Measurements from ENCODE around the gene PPP1R14C. TPM values are rescaled to one million over a fixed set of nuclear protein-coding genes. Genes with fewer than 3 reads are reported as not detected.

The PPP1R14C gene
- total and polyA plus RNA-seq, 7 donors: 5.9 to 62.8 (median 22.5) TPM

GRCh38 chr6:150269857-150270223 lies 127.0 kb downstream of the PPP1R14C start:
- DNase-seq (no peak), ATAC-seq (no peak)
- Histone ChIP-seq H3K4me3 (no peak overlapping the region), H3K36me3 (ENCODE audit: insufficient read depth in 1 of 2, low read depth in 1 of 2) (no peaks in the 10 kb centered on the region), H3K4me1 (peaks cover 25% of the 10 kb centered on the region), H3K27me3 (ENCODE audit: insufficient read depth in 3 of 3, low read length in 2 of 3) (no peaks in the 10 kb centered on the region), H3K27ac (no peak overlapping the region), H3K9me3 (no peaks in the 10 kb centered on the region)
- intact Hi-C loops (cut with DNase I): loop anchor here in 1 of 2 donors (2.0 kb wide), 1 partner anchor 45 kb away; no protein-coding TSS in a partner anchor
- TF ChIP-seq CTCF (IDR thresholded peaks at IDR 0.05): no peak
- WGBS, 3 donors: 74 to 80% (median 75%) methylated on average over 4 of the region's 4 CpGs

GRCh38 chr6:150270330-150271052 lies 127.6 kb downstream of the PPP1R14C start:
- no peak for ATAC-seq
- no peaks in the 10 kb centered on the region for H3K27me3 ChIP-seq (ENCODE audit: insufficient read depth in 3 of 3, low read length in 2 of 3)
- intact Hi-C loops (cut with DNase I): no loop called here
- no peak for DNase-seq
- no peak overlapping the region for H3K4me3 ChIP-seq
- no peak for TF ChIP-seq CTCF (IDR thresholded peaks at IDR 0.05)
- H3K4me1 ChIP-seq: peaks cover 25% of the 10 kb centered on the region
- WGBS, 3 donors: 48 to 84% (median 57%) methylated on average over 9 of the region's 9 CpGs
- no peaks in the 10 kb centered on the region for H3K36me3 ChIP-seq (ENCODE audit: insufficient read depth in 1 of 2, low read depth in 1 of 2)
- no peaks in the 10 kb centered on the region for H3K9me3 ChIP-seq
- peak overlapping the region; percentile 50 for H3K27ac ChIP-seq

- H3K27me3 ChIP-seq (ENCODE audit: insufficient read depth in 3 of 3, low read length in 2 of 3): no peaks in the 10 kb centered on the region
- intact Hi-C loops (cut with DNase I): no loop called here
- 51 to 100% (median 88%) methylated on average over 1 of the region's 1 CpG for WGBS, 3 donors
Measured at GRCh38 chr6:150271172-150271500, 128.3 kb downstream of the PPP1R14C start.

GRCh38 chr6:150271501-150272263 lies 128.8 kb downstream of the PPP1R14C start:
- DNase-seq (no peak), ATAC-seq (no peak)
- H3K4me1 ChIP-seq: peaks cover 25% of the 10 kb centered on the region
- no peaks in the 10 kb centered on the region for H3K9me3 ChIP-seq
- intact Hi-C loops (cut with DNase I): no loop called here
- no peaks in the 10 kb centered on the region for H3K36me3 ChIP-seq (ENCODE audit: insufficient read depth in 1 of 2, low read depth in 1 of 2)
- no peaks in the 10 kb centered on the region for H3K27me3 ChIP-seq (ENCODE audit: insufficient read depth in 3 of 3, low read length in 2 of 3)
- H3K27ac ChIP-seq: no peak overlapping the region
- TF ChIP-seq CTCF (IDR thresholded peaks at IDR 0.05): no peak
- H3K4me3 ChIP-seq: no peak overlapping the region
- WGBS, 3 donors: 84 to 87% (median 85%) methylated on average over 6 of the region's 6 CpGs

More at GRCh38 chr6:150271172-150271500, 128.3 kb downstream of the PPP1R14C start:
- Histone ChIP-seq H3K36me3 (ENCODE audit: insufficient read depth in 1 of 2, low read depth in 1 of 2) (no peaks in the 10 kb centered on the region), H3K27ac (no peak overlapping the region), H3K9me3 (no peaks in the 10 kb centered on the region), H3K4me3 (no peak overlapping the region), H3K4me1 (peaks cover 25% of the 10 kb centered on the region)
- ATAC-seq (no peak), DNase-seq (no peak)
- TF ChIP-seq CTCF (IDR thresholded peaks at IDR 0.05): no peak

Measured in psoas muscle (tissue), 8 donors.